NK-92 treated with Interleukin-12 subunit alpha and Interleukin-12 subunit beta, amount 100 ng/mL, for 24 hours (cell line): ENCODE data around the gene KDM6B.
"Not testable (repeated sequence)": the region's sequence is repeated elsewhere in the genome, so short reads cannot be mapped to it uniquely, and the experiment has no call there.

ENCODE experiments used
- DNase-seq: peaks from one replicate; lab custom pipeline; 2025; lab: John Stamatoyannopoulos, UW

The KDM6B gene, protein sequence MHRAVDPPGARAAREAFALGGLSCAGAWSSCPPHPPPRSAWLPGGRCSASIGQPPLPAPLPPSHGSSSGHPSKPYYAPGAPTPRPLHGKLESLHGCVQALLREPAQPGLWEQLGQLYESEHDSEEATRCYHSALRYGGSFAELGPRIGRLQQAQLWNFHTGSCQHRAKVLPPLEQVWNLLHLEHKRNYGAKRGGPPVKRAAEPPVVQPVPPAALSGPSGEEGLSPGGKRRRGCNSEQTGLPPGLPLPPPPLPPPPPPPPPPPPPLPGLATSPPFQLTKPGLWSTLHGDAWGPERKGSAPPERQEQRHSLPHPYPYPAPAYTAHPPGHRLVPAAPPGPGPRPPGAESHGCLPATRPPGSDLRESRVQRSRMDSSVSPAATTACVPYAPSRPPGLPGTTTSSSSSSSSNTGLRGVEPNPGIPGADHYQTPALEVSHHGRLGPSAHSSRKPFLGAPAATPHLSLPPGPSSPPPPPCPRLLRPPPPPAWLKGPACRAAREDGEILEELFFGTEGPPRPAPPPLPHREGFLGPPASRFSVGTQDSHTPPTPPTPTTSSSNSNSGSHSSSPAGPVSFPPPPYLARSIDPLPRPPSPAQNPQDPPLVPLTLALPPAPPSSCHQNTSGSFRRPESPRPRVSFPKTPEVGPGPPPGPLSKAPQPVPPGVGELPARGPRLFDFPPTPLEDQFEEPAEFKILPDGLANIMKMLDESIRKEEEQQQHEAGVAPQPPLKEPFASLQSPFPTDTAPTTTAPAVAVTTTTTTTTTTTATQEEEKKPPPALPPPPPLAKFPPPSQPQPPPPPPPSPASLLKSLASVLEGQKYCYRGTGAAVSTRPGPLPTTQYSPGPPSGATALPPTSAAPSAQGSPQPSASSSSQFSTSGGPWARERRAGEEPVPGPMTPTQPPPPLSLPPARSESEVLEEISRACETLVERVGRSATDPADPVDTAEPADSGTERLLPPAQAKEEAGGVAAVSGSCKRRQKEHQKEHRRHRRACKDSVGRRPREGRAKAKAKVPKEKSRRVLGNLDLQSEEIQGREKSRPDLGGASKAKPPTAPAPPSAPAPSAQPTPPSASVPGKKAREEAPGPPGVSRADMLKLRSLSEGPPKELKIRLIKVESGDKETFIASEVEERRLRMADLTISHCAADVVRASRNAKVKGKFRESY (N-terminal part only)

GRCh38 chr17:7833795-7834541 is at the start of gene KDM6B:
TSS of gene KDM6B (plus strand) at chr17:7834217. CDS start at chr17:7845555, 11,338 bp downstream.
- DNase-seq: peak; percentile 71

- DNase-seq: no peak
Measured at GRCh38 chr17:7786866-7787265, 47.2 kb upstream of the KDM6B start.

DNA sequence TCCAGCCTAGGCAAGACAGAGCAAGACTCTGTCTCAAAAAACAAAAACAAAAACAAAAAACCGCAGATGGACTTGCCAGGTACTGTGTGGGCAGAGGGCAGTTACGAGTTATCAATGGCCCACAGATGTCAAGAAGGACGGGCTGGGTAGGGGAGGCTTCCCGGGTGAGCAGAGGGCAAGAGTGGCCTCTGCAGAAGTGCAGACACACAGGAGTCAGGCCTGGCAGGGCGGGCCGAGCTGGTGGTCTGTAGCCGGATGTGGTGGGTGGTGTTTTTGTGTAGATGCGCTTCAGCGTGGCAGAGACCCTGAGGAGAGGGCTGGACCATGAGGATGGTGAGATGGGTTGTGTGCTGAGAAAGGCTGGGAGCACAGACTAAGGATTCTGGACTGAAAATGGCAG is 44.9 kb upstream of the KDM6B start:
- no peak for DNase-seq

DNA sequence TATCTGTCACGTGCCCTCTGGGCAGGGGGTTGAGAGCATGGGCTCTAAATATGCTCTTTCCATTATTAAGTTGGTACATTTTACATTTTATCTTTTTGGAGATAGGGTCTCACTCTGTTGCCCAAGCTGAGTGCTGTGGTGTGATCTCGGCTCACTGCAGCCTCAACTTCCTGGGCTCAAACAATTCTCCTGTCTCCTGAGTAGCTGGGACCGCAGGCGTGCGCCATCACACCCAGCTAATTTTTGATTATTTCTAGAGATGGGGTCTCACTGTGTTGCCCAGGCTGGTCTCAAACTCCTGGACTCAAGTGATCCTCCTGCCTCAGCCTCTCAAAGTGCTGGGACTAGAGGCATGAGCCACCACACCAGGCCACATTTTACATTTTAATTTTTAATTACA is 43.9 kb upstream of the KDM6B start:
- DNase-seq: no peak

DNA sequence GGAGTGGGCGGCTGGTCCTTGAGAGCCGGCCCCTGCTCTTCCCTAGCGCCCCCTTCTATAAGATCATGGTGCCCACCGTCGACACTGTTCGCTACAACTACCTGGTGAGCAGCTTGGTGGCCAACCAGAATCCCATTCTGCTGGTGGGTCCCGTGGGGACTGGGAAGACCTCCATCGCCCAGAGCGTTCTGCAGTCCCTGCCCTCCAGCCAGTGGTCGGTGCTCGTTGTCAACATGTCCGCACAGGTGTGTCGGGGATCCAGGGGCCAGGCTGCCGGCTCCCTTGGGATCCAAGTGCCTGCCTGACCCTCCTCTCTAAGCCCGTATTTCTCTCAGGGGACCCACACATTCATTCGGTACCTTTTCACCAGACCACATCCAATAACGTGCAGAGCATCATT is 41.4 kb upstream of the KDM6B start:
- no peak for DNase-seq

- no peak for DNase-seq
Measured at GRCh38 chr17:7794075-7794663, 39.8 kb upstream of the KDM6B start.

DNA sequence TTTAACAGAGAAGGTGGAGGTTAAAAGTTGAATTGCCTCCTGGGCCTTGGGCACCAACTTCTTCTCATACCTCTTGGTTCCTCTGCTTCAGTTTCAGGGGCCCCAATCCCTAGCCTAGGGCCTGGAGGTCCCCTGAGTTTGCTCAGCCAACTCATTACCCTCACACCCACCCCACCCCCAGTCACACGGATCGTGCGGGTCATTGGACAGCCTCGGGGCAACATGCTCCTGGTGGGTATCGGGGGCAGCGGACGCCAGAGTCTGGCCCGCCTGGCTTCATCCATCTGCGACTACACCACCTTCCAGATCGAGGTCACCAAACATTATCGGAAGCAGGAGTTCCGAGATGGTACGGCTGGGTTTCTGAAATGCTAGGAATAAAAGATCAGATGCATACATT is 36.0 kb upstream of the KDM6B start:
- no peak for DNase-seq

- no peak for DNase-seq
Measured at GRCh38 chr17:7798839-7799238, 35.2 kb upstream of the KDM6B start.

- no peak for DNase-seq
Measured at GRCh38 chr17:7803981-7804380, 30.0 kb upstream of the KDM6B start.

DNA sequence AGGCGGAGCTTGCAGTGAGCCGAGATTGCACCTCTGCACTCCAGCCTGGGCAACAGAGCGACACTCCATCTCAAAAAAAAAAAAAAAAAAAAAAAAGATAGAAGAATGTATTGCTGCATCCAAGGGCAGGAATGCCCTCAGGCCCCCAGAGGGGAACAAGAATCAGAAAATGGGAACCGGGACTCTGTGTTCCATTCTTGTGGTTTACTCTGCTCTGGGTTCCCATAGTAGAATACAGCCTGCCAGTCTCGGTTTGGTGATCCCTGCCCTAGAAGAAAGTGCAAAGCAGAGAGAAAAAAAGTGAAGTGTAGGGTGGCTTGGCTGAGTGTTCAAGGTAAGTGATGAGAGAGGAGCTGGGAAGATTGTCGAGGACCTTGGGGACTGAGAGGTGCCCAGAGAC is 27.4 kb upstream of the KDM6B start:
- DNase-seq: no peak

- no peak for DNase-seq
Measured at GRCh38 chr17:7807206-7807605, 26.8 kb upstream of the KDM6B start.

- no peak for DNase-seq
Measured at GRCh38 chr17:7809086-7809790, 24.8 kb upstream of the KDM6B start.

- not testable (repeated sequence) for DNase-seq
Measured at GRCh38 chr17:7809791-7810343, 24.1 kb upstream of the KDM6B start.

DNA sequence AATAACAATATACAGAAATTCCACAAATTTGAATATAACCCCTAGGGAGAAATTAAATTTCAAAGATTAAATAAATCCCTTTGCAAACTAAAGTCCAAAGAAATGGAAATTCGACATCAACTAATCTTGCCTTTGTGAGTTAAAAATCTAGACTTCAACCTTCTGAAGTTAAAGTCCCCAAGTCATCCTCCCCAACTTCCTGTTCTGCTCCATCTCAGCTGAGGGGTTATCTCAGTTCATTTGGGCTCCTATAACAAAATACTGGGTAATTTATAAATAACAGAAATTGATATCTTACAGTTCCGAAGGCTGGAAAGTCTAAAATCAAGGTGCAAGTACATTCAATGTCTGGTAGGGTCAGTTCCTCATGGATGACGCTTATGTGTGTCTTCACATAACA is 22.8 kb upstream of the KDM6B start:
- DNase-seq: no peak

DNA sequence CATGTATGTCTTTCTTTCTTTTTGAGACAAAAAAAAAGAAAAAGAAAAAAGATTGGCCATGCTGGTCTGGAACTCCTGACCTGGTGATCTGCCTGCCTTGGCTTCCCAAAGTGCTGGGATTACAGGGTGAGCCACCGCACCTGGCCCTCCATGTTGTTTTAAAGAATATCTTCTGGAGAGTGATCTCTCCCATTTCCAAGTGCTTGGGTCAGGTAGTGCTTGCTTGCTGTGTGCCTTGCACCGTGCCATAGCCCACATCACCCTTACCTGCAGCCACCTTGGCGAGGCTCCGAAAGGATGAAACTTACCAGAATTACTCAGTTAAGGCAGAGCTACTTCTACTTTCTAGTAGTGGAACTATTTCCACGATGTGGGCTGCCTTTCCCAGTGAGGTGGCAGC is 19.0 kb upstream of the KDM6B start:
- no peak for DNase-seq

DNA sequence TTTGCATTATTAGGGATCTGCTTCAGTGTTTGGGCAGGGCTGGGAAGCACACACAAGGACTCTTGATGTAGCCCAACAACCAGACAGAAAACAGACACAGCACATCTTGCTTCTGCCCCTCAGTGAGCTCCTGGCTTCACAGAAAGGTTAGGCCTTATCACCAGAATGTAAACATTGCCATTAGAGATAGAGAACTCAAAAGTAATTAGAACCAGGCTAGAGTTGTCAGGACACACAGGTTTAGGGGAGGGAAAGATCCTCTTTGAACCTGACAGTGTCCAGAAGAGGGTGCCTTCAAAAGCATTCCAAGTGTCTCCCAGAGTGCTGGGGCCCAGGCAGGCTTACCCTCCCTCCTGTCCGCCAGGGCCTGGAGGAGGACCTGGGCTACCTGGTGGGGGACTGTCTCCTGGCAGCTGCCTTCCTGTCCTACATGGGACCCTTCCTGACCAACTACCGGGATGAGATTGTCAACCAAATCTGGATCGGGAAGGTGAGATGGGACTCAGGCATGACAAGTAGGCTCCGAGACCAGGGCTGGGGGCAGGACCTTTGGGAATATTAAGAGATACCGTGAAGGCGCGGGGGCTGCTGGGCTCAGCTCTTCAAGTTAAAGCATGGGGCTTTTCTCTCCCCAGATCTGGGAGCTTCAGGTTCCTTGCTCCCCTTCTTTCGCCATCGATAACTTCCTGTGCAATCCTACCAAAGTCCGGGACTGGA is 16.9 kb upstream of the KDM6B start:
- DNase-seq: no peak

- no peak for DNase-seq
Measured at GRCh38 chr17:7817643-7817964, 16.4 kb upstream of the KDM6B start.

- no peak for DNase-seq
Measured at GRCh38 chr17:7818026-7818425, 16.0 kb upstream of the KDM6B start.

DNA sequence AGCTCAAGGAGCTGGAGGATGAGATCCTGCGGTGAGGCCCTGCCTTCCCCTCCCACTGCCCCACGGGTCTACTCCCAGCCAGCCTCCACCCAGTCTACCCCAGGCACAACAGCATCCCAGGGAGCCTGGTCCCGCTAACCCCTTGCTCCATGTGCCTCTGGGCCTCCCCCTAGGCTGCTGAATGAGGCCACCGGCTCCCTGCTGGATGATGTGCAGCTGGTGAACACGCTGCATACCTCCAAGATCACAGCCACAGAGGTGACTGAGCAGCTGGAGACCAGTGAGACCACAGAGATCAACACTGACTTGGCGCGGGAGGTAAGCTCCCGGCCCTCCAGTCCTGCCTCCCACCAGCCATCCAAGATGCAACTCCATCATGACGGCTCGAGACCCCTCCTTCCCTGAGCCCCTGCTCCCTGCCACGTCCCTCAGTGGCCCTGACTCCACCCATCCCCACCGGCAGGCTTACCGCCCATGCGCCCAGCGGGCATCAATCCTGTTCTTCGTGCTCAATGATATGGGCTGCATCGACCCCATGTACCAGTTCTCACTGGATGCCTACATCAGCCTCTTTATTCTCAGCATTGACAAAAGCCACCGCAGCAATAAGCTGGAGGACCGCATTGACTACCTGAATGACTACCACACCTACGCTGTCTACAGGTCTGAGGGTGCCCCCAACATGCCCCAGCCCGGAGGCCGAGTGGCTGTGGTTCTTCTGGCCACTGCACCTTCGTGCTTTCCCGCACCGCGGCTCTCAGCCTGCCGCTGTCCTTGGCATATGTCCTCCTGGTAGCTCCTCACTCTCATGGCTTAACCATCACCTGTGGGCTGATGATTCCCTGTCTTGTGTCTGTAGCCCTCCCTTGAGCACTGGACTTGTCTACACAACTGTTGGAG is 15.0 kb upstream of the KDM6B start:
- no peak for DNase-seq
